Fibroblast of peridontal ligament (primary cell): ENCODE results near the gene KRT33B.

ENCODE experiments used
- DNase-seq: peaks from one replicate; pipeline ENCODE4 v3.0.0-alpha.2; 2010; ENCODE audit errors: extremely low read depth

KRT33B gene

DNA sequence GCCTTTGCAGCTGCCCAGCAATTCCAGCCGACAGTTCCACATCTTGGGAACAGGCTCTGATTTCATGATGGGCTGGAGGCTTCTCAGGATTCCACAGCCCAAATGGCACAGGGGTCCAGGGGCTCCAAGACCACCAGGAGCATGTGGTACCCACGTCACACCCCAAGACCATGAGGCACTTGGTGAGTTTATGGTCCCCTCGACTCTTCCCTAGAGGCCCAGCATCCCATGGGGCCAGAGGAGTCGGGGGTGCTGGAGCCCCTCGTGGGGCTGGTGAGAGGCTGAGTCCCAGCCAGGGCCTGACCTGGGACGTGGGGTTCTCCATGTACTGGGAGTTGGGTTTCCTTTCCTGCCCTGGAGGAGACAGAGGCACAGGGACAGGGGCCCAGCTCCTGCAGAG lies 44.0 kb downstream of the KRT33B start:
- no peak for DNase-seq

DNA sequence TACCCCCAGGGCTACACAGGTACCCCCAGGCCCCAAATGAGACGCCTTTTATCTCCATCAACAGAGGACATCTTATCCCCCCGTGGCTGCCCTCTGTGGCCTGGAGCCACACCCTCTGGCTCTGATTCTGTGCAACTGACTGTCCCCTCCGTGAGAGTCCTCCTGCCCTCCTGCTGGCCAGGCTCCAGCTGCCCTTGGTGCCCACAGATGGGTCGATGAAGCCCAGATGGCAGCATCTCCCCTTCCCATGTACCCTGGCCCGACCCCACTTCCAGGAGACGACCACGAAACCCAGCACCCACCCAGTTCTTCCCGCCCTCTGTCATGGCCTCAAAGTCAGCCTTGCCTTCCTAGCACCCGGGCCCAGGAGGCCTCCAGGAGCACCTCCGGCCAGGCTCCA lies 44.5 kb downstream of the KRT33B start:
- no peak for DNase-seq

DNA sequence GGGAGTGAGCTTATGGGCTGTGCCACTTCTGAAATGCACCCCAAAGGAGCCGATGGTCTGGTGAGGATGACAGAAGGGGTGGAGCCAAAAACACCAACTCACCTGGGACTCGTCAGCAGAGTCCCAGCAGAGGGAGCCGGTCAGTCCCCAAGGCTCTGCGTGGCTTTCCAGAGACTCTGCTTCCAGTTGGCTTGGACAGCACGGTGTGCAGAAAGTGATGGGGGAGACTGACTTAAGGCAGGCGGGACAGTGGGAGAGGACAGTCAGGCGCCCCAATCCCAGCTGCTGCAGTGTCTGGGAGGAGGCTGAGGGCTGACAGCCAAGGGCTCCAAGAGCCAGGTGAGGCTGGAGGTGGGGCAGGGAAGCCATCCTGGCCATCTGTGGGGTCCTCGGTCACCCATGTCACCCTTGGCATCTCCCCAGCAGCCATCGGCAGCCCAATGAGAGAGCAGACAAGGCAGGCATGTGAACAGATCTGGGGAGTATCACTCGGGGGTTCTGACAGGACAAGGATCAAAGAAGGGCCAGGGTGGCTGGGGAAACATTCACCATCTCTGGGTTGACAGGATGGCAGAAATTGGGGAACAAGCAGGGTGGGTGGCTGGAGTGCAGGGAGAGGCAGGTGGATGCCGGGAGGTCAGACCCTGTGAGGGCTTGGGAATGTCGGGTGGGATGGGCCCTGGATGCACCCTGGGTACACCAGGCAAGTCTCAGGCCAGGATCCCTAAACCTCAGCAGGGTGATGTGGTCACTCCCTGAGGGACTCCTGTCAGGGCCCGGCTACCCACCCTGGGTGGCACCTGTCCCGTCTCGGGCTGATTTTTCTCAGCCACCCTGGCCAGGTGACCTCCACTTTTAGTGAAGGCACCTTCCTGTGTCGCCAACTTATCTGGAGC lies 45.2 kb downstream of the KRT33B start:
- no peak for DNase-seq

DNA sequence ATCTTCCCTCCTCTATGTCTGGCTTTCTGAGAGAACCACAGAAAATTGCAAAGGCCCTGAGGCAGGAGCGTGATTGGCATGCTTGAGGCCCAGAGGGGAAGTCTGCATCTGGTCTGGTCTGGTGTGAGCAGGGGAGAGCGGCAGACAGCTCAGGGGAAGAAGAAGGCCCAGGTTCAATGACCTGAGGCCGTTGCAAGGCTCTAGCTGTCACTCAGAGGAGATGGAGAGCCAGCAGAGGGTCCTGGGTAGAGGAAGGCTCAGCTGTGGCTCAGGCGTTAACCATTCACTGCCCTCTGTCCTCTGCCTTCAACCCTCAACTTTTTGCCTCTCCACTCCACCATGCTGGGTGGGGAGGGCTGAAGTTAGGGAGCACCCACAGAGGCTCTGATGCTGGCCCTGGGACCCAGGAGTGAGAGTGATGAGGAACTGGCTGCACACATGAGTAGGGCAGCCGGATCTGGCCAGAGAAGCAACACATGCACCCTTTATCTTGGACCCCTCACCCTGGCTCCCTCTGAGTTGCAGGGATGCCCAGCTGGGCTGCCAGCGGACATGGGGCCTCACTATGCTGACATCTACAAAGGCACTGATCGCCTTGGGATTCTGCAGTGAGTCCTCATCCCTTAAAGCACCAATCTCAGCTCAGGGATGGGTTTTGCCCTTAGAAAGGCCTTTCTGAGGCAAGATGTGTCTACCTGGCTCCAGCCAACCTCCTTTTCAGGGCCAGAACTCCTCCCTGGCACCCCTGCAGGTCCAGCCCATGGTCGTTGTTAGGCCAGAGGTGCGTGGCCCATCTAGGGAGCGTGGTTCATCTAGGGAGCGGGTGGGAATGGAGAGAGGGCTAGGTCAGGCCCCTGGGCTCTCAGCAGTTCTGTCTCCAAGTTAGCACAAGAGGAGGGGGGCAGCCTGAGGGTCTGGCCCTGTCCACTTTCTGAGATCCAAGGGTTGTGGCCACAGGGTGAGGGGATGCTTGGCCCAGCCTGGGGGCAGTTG lies 46.4 kb downstream of the KRT33B start:
- no peak for DNase-seq

DNA sequence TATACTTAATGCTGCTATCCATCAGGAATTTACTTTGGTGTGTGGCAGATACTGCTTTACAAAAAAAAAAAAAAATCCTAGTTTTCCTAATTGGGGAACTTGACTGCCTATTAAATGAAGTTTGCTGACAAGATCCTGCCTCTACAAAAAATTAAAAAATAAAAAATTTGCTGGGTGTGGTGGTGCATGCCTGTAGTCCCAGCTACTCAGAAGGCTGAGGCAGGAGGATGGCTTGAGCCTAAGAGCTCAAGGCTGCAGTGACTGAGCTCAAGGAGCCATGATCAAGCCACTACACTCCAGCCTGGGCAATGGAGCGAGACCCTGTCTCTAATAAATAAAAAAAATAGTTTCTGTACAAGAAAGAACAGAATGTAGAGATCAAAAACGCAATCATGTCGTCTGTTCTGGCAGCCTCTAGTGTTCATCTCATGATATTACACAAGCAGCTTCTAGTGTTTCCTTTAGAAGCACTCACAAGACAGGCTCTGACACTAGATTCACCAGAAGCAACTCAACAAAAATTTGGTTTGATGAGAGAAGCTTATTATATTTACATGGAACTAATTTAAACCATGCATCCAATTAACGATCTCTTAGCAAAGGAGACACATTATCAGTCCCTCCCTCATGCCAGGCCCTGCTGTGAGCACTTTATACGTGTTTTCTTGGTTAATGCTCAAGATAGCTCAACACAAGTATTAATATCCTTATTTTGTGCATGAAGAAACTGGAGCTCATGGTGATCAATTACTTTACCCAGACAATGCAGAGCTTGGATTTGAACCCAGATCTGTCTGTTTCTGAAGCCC lies 47.3 kb downstream of the KRT33B start:
- DNase-seq: peak; percentile 88

DNA sequence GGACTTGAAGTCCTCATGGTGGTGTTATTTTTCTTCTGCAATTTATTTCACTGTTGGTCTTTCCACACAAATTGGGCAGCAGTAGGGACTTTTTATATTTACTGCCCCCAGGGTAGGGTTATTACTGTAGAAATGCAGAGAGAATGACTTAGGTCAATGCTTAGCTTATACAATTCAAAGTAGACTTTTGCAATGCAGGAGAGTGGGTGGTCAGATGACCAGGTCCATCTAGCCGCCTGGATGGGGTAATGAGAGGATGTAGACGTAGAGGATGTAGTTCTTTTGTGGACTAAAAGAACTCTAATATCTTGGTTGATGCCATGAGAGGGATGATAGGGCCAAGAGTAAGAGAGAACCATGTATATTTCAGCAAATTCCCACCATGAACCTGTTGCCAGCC lies 51.4 kb downstream of the KRT33B start:
- DNase-seq: no peak

DNA sequence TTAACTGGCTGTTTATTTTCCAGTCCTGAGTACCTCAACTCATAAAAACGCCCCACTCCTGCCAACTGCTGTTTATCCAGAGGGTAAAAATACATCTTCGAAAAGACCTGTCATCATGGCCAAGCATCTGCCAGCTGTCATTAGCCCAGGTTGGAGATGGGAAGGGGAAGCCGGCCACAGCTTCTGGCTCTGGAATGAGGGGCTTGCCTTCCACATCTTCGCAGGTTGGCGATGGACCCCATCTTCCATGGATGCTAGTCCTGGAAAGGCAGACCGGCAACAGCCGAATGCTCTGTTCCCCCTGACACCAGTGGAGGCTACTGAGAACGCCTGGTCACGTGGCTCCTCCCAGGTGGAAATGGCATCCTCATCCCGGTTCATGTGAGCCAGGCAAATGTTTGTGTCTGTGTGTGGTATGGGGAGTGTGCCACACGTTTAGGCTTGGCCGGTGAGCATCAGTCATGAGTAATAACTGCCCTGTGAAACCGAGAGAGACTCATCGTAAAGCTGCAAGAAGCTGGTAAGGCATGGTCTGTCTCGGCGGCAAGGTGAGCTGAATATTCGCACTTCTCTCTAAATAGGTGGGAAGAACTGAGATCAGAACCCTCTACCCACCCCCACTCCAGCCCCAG lies 53.7 kb downstream of the KRT33B start:
- no peak for DNase-seq

DNA sequence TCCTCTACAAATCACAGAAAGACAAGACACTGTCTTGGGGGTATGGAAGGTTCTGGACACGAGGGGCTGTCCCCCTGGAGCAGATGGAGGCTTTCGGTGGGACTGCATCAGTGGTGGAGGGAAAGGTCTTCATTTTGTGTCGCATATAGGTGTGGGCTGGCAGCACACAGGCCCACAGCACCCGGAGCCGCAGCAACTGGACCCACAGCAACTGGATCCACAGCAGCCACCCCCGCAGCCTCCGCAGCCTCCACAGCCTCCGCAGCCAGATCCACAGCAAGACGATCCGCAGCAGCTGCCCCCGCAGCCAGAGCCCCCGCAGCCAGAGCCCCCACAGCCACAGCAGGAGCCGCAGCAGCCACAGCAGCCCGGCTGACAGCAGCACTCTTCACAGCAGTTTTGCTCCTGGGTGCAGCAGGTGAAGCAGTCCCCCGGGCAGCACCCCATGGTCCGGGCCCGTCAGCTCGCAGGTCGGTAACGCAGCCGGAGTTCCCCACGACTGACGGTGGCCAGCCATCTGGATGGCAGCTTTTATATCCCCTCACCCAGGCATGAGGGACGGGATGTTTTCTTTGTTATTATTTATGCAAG lies 54.3 kb downstream of the KRT33B start, which contains the start of gene KRTAP17-1:
KRTAP17-1 (minus strand) TSS at position 507 of the 591 bp plus-strand sequence; CDS start at position 447, 60 bp downstream.
- no peak for DNase-seq
